Lung (tissue), 12 donors: ENCODE measurements around the gene CENPH. TPM values are rescaled to one million over a fixed set of nuclear protein-coding genes. Genes with fewer than 3 reads are reported as not detected.
A peak's percentile ranks its signal among the peaks of the same experiment; 100 is the strongest.

Source experiments
- ATAC-seq: fragments of 200-7000 bp; cut with Tn5 transposase; one replicate; pipeline ENCODE4 v1.9.1; 2020; ENCODE audit warnings: moderate number of reproducible peaks; ENCODE audit not compliant: insufficient read depth, low FRiP score
- DNase-seq, 3 donors: peaks; one replicate each; pipeline ENCODE4 v3.0.0-alpha.2; 2013 to 2017
- H3K27ac ChIP-seq, 2 donors: one replicate each; pipeline ENCODE4 v1.5.1; 2013; ENCODE audit warnings: mild to moderate bottlenecking in 2 of 2, moderate library complexity in 2 of 2, control low read depth in 1 of 2, inconsistent platforms in 1 of 2, low read depth in 1 of 2, low read length in 1 of 2
- H3K27me3 ChIP-seq, 3 donors: one replicate each; pipeline ENCODE4 v1.5.1; 2013; ENCODE audit warnings: low read length in 2 of 3; ENCODE audit not compliant: control insufficient read depth in 3 of 3, insufficient read depth in 3 of 3
- H3K36me3 ChIP-seq, 4 donors: one replicate each; pipeline ENCODE4 v1.5.1; 2013; ENCODE audit warnings: low read length in 4 of 4, mild to moderate bottlenecking in 1 of 4, moderate library complexity in 1 of 4; ENCODE audit not compliant: control insufficient read depth in 4 of 4, insufficient read depth in 4 of 4
- H3K4me1 ChIP-seq, 5 donors: one replicate each; pipeline ENCODE4 v1.5.1; 2013; ENCODE audit warnings: low read length in 5 of 5, mild to moderate bottlenecking in 2 of 5, moderate library complexity in 1 of 5; ENCODE audit not compliant: control insufficient read depth in 5 of 5, insufficient read depth in 5 of 5
- H3K4me3 ChIP-seq: one replicate; pipeline ENCODE4 v1.5.1; 2013; ENCODE audit warnings: mild to moderate bottlenecking, control low read depth, moderate library complexity
- H3K9ac ChIP-seq, 2 donors: one replicate each; pipeline ENCODE4 v1.5.1; 2013; ENCODE audit warnings: low read length in 2 of 2, control low read depth in 1 of 2; ENCODE audit not compliant: insufficient read depth in 1 of 2
- H3K9me3 ChIP-seq, 4 donors: one replicate each; pipeline ENCODE4 v1.5.1; 2013; ENCODE audit warnings: low read length in 3 of 4, mild to moderate bottlenecking in 1 of 4, moderate library complexity in 1 of 4; ENCODE audit not compliant: control insufficient read depth in 4 of 4, insufficient read depth in 3 of 4
- CTCF ChIP-seq: IDR thresholded peaks from 2 replicates; pipeline ENCODE4 v1.5.1; 2012; ENCODE audit warnings: mild to moderate bottlenecking; ENCODE audit errors: control extremely low read depth, extremely low read depth
- WGBS, 2 donors: extraction: QIAGEN DNeasy Blood & Tissue Kit; methylation state at CpG; one replicate each; pipeline ENCODE4 v1.1.7; 2013; 5-methylcytosine and 5-hydroxymethylcytosine counted together
- polyA plus RNA-seq, 2 donors: library from polyadenylated mRNA; stranded (reverse); fragments of 200-250 nt; gene quantifications; one replicate each; pipeline ENCODE4 v1.2.1, GENCODE V29; 2013
- total RNA-seq, 2 donors: library from RNA; depleted of rRNA in 1 of 2; stranded (reverse); fragments of >200 nt in 1 of 2; gene quantifications; one replicate each; pipeline ENCODE4 v1.2.1, GENCODE V29; 2014 to 2021
- donor health status: control.
- donor health status: control.
- donor health status: Bipolar disorder and iron deficiency.
- donor health status: healthy.
- donor health status: DM: yes; HTN: yes; CAD: no.

CENPH gene
- total and polyA plus RNA-seq, 4 donors = 3.3 to 5.8 (median 4.6) TPM

- H3K27me3 ChIP-seq = no peaks in the 10 kb centered on the region
- peaks cover 0 to 6% (median 0%) of the 10 kb centered on the region in 5 donors for H3K4me1 ChIP-seq
- peaks cover 6 to 10% (median 9%) of the 10 kb centered on the region in 4 donors for H3K36me3 ChIP-seq
- 93 to 94% methylated on average over 4 of the region's 4 CpGs for WGBS, 2 donors
- H3K9ac ChIP-seq = no peak overlapping the region
- no peak for TF ChIP-seq CTCF
- DNase-seq (peak in 1 of 3 donors; percentile 7), ATAC-seq (no peak)
- no peaks in the 10 kb centered on the region for H3K9me3 ChIP-seq
- H3K27ac ChIP-seq = no peak overlapping the region
- no peak overlapping the region for H3K4me3 ChIP-seq
Observed at GRCh38 chr5:69225860-69226259, 36.5 kb downstream of the CENPH start.

DNA sequence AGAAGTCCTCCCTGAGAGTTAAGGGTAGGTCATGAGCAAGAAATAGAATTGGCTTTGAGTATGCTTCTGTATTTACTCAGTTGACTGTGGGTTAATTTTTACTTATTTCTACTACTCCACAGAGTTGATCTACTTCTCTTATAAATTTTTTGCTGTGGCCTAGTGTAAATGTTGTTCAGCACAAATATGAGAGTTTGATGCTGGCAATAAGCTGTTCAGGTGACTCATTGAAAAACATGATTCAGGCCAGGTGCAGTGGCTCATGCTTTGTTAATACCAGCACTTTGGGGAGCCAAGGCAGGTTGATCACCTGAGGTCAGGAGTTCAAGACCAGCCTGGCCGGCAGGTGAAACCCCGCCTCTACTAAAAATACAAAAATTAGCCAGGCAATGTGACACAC lies 40.8 kb downstream of the CENPH start:
- no peak overlapping the region for H3K4me3 ChIP-seq
- H3K27ac ChIP-seq = no peak overlapping the region
- H3K36me3 ChIP-seq = peaks cover 6 to 9% (median 7%) of the 10 kb centered on the region in 4 donors
- 59 to 97% methylated on average over 2 of the region's 2 CpGs for WGBS, 2 donors
- TF ChIP-seq CTCF = no peak
- DNase-seq = peak in 2 of 3 donors; percentile 11 to 39
- H3K27me3 ChIP-seq = no peaks in the 10 kb centered on the region
- H3K4me1 ChIP-seq = peaks cover 0 to 5% (median 0%) of the 10 kb centered on the region in 5 donors
- no peak overlapping the region for H3K9ac ChIP-seq
- H3K9me3 ChIP-seq = no peaks in the 10 kb centered on the region
- ATAC-seq = no peak

DNA sequence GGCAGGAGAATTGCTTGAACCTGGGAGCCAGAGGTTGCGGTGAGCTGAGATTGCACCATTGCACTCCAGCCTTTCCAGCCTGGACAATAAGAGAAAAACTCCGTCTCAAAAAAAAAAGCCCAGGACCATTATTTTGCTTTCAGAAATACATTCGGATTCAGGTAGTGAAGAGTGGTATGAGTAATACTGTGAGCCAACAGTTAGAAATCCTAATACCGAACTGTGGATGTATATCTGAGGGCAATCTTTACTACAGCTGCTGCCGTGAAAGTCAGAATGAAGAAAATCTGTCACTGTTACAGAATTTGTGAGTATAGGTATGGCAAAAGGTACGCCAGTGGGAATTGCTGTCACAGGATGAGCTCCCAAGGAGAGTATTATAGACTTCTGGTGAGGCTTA lies 41.9 kb downstream of the CENPH start:
- H3K27ac ChIP-seq = no peak overlapping the region
- TF ChIP-seq CTCF = no peak
- H3K36me3 ChIP-seq = peaks cover 6 to 7% (median 6%) of the 10 kb centered on the region in 4 donors
- DNase-seq (no peak), ATAC-seq (no peak)
- H3K27me3 ChIP-seq = no peaks in the 10 kb centered on the region
- H3K4me1 ChIP-seq = peaks cover 0 to 15% (median 4%) of the 10 kb centered on the region in 5 donors
- 95% methylated on average over 6 of the region's 6 CpGs for WGBS, 2 donors
- no peaks in the 10 kb centered on the region for H3K9me3 ChIP-seq
- no peak overlapping the region for H3K9ac ChIP-seq
- H3K4me3 ChIP-seq = no peak overlapping the region

- DNase-seq (no peak), ATAC-seq (no peak)
- WGBS, 2 donors = 85 to 98% methylated on average over 2 of the region's 2 CpGs
- Histone ChIP-seq H3K4me1 (peaks cover 0 to 15% (median 4%) of the 10 kb centered on the region in 5 donors), H3K27ac (no peak overlapping the region), H3K9ac (no peak overlapping the region), H3K36me3 (peaks cover 5 to 6% (median 6%) of the 10 kb centered on the region in 4 donors), H3K9me3 (no peaks in the 10 kb centered on the region), H3K27me3 (no peaks in the 10 kb centered on the region), H3K4me3 (no peak overlapping the region)
- TF ChIP-seq CTCF = no peak
Observed at GRCh38 chr5:69231851-69232250, 42.5 kb downstream of the CENPH start.
